Left ventricle myocardium superior (tissue), 1 donor: ENCODE results near the gene AGK. TPM values are rescaled to one million over a fixed set of nuclear protein-coding genes. Genes with fewer than 3 reads are reported as not detected.

Experiments used
- ATAC-seq: fragments of 200-7000 bp; cut with Tn5 transposase; one replicate; pipeline ENCODE4 v1.9.1; 2020; ENCODE audit warnings: mild to moderate bottlenecking, moderate library complexity
- DNase-seq: peaks from one replicate; pipeline ENCODE4 v3.0.0-alpha.2; 2020
- intact Hi-C: fragments of 100-400 bp; cut with micrococcal nuclease; formaldehyde crosslinking; loops from one replicate; pipeline ENCODE4 v1.11.0; 2022
- total RNA-seq: library from RNA; stranded (reverse); fragmentation: NEBNext Ultra II Directional; extraction: Animal tissue kit (Norgen Biotek cat#: 25700); gene quantifications from one replicate; pipeline ENCODE4 v1.2.1, GENCODE V29; 2021
- donor health status: DM: no; HTN: yes; CAD: no; lungs with severe emphysema.

AGK gene
- total RNA-seq, 1 donor from 2014 or later = 37.7 TPM

DNA sequence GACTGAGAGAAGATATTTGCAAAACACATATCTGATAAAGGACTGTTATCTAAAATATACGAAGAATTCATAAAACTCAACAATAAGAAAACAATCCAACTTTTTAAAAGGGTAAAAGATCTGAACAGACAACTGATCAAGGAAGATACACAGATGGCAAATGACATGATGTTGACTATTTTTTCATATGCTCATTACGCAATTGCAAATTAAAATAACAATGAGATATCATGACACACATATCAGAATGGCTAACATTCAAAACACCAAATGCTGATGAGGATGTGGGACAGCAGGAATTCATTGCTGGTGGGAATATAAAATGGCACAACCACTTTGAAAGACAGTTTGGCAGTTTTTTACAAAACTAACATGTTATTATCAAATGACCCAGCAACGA is 141.9 kb downstream of the AGK start:
- intact Hi-C loops = no loop called here
- ATAC-seq = no peak
- DNase-seq = no peak

DNA sequence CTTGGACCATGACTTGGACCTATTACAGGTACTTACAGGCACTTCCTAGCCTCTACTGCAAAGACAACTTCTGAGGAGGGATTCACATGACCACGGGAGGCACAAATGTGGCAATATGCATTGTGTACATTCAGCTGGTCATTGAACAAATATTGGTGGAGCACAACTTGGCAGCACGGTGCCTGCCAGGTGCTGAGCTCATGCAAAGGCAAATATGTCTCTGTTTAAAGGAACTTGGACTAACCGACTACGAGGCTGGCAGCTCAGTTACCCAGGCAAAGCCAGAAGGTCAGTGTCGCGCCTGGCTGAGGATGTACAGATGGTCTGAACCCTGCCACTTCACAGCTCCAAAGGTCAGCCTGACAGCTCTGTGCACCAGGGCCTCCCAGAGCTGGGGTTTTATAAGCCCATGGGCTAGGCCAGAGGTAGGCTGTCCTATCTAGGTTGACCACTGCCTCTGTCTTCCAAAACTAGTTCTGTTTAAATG is 144.6 kb downstream of the AGK start:
- ATAC-seq (no peak), DNase-seq (no peak)
- intact Hi-C loops = no loop called here

DNA sequence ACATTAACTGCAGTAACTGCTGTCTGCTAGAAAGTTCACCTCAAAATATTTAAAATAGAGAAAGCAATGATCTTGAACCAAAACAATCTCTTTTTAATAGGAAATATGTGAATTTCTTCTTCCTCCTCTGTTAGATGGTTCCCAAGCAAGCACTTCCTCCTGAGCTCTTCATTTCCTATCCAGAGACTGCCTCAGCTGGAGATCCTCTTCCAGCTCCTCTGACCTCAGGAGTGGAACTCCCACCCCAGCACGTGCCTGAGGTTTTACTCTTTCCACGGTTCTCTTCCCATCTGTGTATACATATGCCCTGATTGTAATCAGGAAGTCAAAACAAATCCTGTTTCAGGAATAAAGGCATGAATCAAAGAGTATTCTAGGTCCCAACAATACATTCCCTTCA is 145.1 kb downstream of the AGK start:
- intact Hi-C loops = no loop called here
- DNase-seq (no peak), ATAC-seq (peak; percentile 22)

DNA sequence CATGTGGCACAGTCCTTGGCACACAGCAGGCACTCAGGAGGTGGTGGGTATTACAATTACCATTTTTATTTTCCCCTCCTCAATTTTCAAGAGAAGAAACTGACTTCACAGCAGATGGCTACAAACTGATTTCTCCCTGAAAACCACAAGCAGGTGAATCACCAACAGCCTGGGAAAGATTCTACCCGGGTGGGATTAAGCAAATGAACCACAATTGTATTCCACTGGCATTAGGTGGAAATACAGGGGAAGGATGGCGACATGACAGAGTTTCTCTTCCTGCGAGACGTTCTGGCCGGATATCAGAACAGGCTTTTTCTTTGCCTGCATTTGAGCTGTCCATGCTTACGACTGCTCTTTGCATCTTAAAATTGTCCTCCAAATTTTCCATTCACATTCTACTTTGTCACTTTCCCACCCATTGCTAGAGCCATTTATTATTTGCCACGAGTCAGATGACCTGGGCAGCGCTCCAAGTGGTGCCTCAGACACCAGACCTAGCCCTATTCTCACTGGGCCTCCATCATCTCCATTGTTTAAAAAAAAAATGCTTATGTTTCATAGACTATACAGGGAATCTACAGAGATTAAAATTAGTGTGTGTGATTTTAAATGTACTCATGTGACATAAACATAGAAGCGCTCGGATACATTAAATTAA is 146.1 kb downstream of the AGK start:
- intact Hi-C loops = no loop called here
- ATAC-seq (no peak), DNase-seq (peak; percentile 52)

DNA sequence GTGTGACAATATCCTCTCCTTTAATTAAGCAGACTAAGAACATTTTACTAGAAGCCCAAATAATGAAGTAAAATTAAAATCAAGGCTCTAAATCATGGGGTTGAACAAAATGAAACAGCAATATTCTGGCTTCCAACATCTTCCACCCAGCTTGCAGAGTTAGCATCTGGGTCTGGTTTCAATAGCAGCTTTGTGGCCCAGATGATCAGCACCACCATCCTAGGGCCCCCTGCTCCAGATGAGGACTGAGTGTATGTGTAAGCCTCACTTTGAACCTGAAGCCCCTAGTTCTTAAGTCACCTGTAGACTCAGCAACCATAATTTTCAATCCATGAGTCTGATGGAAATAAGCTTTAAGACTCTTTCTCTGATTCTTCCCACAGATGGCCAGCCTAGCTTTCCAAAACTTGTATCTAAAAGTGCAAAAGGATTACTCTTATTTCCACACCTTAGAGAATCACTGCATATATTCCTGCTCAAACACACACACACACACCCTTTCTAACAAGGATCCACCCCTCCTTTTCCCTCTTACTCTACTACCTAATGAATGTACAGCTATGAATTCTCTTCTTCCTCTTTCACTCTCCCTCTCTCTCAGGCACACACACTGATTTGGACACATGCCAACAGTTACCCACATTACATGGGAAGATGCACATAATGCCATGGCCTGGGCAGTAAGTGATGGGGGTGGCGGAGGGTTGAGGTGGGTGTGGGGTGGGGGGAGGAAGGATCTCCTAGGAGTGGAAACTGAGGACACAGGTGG is 147.2 kb downstream of the AGK start:
- DNase-seq (no peak), ATAC-seq (no peak)
- intact Hi-C loops = no loop called here

DNA sequence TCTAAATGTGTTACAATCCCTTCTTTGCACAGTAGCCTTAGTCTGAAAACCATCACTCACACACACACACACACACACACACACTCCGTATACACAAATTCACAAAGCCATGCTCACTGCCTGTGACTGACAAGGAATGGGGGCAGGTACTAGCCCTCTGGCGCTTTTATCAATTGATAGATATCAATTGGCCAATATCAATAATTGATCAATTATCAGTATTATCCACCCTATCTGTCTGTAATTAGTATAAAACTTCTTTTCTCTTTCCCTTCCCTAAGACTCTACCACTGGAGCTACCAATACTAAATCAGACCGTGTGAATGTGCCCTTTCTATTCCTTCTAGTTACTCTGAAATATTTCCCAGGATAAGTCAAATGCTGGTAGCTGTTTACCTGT is 148.7 kb downstream of the AGK start:
- ATAC-seq (no peak), DNase-seq (no peak)
- intact Hi-C loops = no loop called here

DNA sequence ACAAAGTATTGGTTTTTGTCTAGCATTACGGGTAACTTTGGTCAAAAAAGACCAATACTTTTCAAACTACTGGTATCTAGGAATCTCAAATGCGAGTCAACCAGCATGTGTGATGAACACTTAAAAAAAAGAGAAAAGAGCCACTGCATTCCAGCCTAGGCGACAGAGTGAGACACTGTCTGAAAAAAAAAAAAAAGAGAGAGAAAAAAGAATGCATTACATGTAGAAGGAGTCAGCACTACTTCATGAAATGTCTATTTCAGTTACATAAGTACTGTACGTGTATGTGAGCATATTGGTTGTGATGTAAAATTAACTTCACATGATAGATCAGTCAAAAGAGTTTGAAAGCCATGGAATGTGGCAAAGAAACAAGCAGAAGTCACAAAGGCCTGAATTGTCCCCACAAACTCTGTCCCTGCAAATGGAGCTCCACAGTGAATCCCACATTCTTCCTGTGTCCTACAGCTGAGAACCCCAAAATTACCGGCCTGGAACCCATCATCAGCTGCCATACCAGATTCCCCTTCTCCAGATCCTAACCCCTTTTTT is 149.2 kb downstream of the AGK start:
- intact Hi-C loops = no loop called here
- no peak for ATAC-seq
- DNase-seq = no peak

DNA sequence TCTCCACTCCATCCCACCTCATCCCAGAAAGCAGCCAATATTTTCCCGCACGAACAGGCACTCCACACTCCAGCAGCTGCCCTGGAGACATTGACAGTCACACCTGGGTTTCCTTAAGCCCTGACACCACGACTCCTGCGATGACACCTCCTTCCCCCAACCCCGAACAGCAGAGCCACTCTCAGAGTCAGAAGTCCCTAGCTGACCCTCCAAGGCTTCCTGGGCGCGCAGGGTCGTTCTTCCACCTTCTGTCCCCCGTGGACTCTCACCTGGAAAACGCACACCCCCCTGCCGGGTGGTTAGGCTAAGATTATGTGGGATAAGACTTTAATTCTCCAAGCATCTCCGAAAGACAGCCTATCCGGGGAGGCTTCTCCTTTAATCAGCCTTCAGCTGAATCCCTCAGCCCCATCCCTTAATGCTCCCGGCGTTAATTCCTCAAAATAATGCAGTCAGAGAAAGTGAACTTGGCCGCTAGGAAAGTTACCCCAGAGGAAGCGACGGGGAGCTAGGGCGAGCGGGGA is 149.7 kb downstream of the AGK start:
- ATAC-seq (peak; percentile 26), DNase-seq (peak; percentile 28)
- intact Hi-C loops = no loop called here

DNA sequence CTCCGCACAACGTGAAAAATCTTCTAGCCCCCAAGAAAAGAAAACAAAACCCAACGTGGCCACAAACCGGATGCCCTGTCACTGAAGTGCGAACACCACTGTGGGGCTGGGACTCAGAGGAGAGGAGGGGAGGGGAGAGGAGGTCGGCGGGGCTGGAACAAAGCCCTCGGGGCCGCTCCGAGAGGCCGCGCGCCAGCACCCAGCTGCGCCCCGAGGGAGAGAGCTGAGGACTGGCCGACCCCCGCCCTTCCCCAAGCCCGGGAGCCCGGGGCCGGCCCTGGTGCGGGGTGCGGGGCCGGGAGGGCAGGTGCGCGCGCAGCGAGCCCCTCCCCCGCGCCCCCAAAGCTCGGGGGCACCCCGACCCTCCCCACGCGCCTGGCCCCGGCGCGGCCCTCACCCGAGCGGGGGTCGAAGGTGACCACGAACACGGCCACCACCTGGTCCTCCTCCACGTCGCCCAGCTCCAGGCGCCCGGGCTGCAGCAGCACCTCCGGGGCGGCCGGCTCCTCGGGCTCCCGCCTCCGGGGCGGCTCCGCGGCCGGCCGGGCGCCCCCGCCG is 150.4 kb downstream of the AGK start:
- intact Hi-C loops = no loop called here
- DNase-seq (peak; percentile 60), ATAC-seq (peak; percentile 75)

DNA sequence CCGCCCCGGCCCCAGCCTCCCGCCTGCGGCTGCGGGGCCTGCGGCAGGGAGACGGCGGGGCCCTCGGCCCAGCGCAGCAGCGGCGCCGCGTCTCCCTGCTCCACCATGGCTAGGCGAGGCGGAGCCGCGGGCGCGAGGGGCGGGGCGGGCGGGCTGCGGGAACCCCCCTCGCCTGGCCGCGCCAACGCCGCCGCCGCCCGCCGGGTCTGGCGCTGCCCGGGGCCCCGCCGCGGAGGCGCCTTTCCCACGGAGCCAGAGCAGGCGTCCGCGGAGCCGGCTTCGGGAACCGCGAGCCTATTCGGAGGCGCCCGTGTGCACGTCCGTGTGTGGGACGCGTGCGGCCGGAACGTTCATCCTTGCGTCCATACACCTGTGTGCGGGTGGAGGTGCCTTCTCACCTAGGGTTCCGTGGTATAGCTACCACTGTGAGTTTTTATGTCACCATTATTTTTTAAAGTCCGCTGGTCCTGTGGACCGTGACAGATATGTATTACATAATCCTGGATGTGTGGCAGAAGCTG is 150.9 kb downstream of the AGK start, which contains the start of gene DENND11:
DENND11 (minus strand) TSS at position 120 of the 521 bp plus-strand sequence; CDS start at position 107, 13 bp downstream.
- DNase-seq (peak; percentile 77), ATAC-seq (peak; percentile 79)
- intact Hi-C loops = no loop called here

DNA sequence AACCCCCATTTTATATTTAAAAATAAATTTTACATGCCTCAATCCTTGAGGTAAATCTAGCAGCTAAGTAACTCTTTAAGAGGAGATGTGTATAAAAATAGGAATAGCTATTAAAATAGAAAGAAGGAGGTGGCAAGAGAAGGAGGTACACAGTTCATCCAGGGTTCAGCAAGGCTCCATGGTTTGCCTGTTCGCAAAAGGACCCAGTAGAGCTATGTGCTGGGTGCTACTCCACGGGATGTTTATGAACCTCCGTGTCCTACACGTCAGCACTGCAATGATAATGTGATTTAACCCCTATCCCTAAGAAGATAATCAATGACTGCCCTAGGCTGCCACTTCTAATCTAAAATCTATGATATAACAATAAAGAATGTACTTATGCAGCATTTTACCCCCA is 151.7 kb downstream of the AGK start:
- intact Hi-C loops = no loop called here
- no peak for DNase-seq
- no peak for ATAC-seq

DNA sequence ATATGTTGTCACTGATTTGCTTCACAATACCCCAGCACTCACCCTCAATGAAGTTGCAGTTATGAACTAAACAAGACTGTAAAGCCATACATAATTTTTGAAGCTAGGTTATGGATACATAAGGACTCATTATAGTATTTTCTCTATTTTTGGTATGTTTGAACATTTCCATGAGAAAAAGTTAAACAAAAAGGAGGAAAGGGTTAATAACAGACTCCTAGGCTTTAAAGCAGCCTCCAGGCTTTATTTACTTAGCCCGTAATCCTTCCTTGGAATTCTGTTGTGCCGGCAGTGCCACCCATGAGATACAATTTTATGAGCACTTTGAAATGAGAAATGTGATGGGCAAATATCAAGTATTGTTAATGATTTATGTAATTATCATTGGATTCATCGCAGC is 152.9 kb downstream of the AGK start:
- ATAC-seq = no peak
- intact Hi-C loops = no loop called here
- DNase-seq = no peak

DNA sequence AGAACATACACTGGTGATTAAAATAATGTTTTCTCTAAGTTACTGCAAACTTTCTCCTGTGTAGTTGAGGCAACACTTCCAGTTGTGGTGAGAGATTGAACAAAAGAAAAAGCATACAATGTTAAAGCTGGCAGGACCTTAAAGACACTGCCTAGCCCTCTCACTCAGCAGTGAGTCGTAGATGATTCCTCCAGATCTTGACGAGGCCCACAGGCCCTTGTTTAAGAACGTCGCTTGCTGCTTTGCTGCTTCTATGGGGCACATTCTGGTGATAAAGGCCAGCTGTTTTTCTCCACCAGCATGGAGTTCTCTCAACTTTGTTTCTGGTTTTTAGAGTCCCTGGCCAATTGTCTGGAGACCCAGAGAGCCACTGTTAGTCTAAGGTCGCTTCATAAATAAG is 153.5 kb downstream of the AGK start:
- intact Hi-C loops = no loop called here
- ATAC-seq = no peak
- DNase-seq = no peak

Other genes starting within 250 kb of the AGK start
- gene DENND11, start 150.8 kb downstream of the AGK start, total RNA-seq = 10.8 TPM
- gene WEE2, start 156.9 kb downstream of the AGK start, total RNA-seq = not detected
- 98.4 TPM for gene SSBP1, start 186.9 kb downstream of the AGK start, total RNA-seq
- gene TAS2R3, start 212.7 kb downstream of the AGK start, total RNA-seq = 0.47 TPM
- 0.20 TPM for gene TAS2R4, start 225.3 kb downstream of the AGK start, total RNA-seq
- gene TAS2R5, start 238.8 kb downstream of the AGK start, total RNA-seq = not detected